IPS DF 6.9 (cell line): ENCODE results near the gene TTC22.

Experiments used
- DNase-seq: peaks from one replicate; pipeline ENCODE4 v3.0.0-alpha.2; 2013; ENCODE audit warnings: low read depth, low spot score
- H3K27ac ChIP-seq: one replicate; pipeline ENCODE4 v1.5.1; 2013; ENCODE audit warnings: low read length, control low read depth
- H3K27me3 ChIP-seq: 2 replicates; pipeline ENCODE4 v1.6.1; 2013; ENCODE audit warnings: mild to moderate bottlenecking, low read length; ENCODE audit not compliant: control insufficient read depth, insufficient read depth
- H3K36me3 ChIP-seq: 2 replicates; pipeline ENCODE4 v1.6.1; 2013; ENCODE audit warnings: low read length; ENCODE audit not compliant: control insufficient read depth, insufficient read depth
- H3K4me1 ChIP-seq: 2 replicates; pipeline ENCODE4 v1.6.1; 2013; ENCODE audit warnings: low read length; ENCODE audit not compliant: control insufficient read depth, insufficient read depth
- H3K4me3 ChIP-seq: 2 replicates; pipeline ENCODE4 v1.5.1; 2013; ENCODE audit warnings: mild to moderate bottlenecking, low read length
- H3K9me3 ChIP-seq: 2 replicates; pipeline ENCODE4 v1.6.1; 2013; ENCODE audit warnings: low read length, inconsistent platforms; ENCODE audit not compliant: control insufficient read depth, insufficient read depth
- WGBS: extraction: QIAGEN DNeasy Blood & Tissue Kit; methylation state at CpG from one replicate; pipeline ENCODE4 v1.1.7; 2013; ENCODE audit warnings: mixed read lengths, missing lambda C conversion rate; ENCODE audit not compliant: insufficient read length, insufficient coverage; 5-methylcytosine and 5-hydroxymethylcytosine counted together

Gene TTC22

DNA sequence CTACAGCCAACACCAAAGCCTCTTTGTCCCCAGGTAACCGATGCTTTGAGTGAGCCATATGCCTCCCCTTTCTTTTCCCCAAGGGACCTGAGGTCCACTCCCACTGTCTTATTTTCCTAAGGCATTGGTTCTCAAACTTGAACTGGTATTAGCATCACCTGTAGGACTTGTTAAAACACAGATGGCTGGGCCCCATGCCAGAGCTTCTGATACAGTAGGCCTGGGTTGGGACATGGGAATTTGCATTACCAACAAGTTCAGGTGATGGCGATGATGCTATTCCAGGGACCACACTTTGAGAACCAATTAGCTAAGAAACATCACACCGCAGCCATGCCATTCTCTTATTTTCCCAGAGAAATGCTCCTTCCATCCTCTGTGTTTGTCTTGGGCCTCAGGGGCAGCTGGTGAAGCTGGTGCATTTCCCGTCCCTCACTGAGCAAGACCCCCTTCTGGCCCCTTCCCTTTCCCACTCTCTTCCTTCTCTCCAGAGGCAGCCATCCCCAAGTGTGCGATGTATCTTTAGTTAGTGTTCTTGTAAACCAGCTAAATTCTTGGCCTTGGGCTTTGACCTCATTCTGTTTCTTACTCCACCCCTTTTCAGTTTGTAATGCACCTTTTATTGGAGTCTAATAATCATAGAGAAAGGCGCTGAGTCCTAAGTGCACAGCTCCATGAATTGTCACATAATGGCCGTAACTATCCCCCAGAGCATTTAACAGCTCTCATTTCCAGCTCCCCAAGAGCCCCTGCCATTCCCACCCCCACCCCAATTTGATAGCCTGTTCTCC, 14.2 kb upstream of the TTC22 start:
- Histone ChIP-seq H3K27ac (no peak overlapping the region), H3K4me1 (peaks cover 8% of the 10 kb centered on the region; the same call in 1 of the 2 replicates), H3K36me3 (no peaks in the 10 kb centered on the region), H3K27me3 (no peaks in the 10 kb centered on the region), H3K9me3 (no peaks in the 10 kb centered on the region), H3K4me3 (no peak overlapping the region)
- no CpG with 5 or more reads among the region's 7 CpGs for WGBS
- DNase-seq, result no peak

DNA sequence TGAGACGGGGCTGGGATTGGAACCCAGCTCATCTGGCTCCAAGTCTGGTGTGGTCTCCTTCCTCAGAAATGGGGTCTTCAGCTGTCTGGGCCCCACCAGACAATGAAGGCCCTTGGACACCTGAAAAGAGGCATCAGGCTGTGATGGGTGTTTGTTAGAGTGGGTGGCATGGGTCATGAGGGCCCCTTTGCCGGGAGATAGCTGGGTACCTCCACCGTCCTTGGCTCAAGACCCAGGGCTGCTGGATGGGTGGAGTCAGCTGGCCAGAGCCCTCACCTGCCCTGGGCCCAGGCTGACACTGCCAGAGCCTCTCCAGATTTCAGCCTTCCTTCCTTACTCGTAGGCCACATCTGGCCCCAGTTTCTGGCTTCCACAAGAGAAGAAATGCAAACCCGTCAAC, 13.4 kb upstream of the TTC22 start:
- Histone ChIP-seq H3K9me3 (no peaks in the 10 kb centered on the region), H3K36me3 (no peaks in the 10 kb centered on the region), H3K27ac (no peak overlapping the region), H3K4me1 (peaks cover 8% of the 10 kb centered on the region; the same call in 1 of the 2 replicates), H3K27me3 (no peaks in the 10 kb centered on the region), H3K4me3 (no peak overlapping the region)
- DNase-seq, result no peak
- WGBS, result no CpG with 5 or more reads among the region's 5 CpGs

DNA sequence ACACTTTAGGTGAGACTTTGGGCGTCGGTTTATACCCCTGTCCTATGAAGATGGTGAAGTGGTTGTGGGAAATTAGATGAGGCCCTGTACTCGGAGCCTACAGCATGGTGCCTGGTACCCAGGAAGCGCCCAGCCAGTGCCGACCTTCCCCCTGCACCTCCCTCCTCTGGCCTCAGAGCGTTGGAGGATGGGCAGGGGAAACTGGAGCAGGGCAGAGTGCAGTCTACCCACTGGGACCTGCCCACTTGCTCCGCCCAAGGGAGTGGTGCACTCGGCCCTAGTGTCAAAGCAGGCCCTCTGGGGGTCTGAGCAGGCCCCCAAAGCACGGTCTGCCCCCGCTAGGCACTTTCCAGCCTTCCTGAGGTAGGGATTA, 13.0 kb upstream of the TTC22 start:
- H3K36me3 ChIP-seq, result no peaks in the 10 kb centered on the region
- no peaks in the 10 kb centered on the region for H3K27me3 ChIP-seq
- no peak for DNase-seq
- H3K4me1 ChIP-seq, result peaks cover 8% of the 10 kb centered on the region; the same call in 1 of the 2 replicates
- WGBS, result no CpG with 5 or more reads among the region's 10 CpGs
- no peak overlapping the region for H3K4me3 ChIP-seq
- H3K27ac ChIP-seq, result no peak overlapping the region
- no peaks in the 10 kb centered on the region for H3K9me3 ChIP-seq

DNA sequence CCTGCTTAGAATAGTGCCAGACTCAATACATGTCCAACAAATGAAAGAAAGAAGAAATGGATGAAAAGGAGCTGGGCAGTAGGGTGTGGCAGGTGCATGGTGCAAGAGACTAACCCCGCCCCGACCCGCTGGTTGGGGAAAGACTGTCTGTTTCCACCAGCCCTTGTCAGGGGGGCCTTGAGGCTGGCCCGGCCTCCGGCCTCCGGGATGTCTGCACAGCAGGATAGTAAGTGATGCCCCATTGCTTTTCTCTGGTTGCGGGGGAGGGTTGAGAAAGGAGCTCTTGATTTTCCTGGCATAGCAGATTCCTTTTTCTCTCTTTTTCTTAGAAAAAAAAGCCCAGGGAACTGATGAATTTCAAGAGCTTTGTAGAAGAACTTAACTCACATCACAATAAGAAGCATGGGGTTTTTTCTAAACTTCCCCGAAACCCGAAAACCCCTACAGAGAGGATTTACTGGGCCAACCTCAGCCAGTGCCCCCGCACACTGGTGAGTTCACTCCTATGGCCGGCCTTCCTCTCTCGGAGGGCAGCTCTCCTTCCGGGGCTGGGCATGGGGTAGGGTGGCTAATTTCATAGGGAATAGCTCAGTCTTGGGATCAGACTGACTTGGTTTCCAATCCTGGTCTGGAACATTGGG, 12.5 kb upstream of the TTC22 start:
- no peak overlapping the region for H3K4me3 ChIP-seq
- peaks cover 8% of the 10 kb centered on the region; the same call in 1 of the 2 replicates for H3K4me1 ChIP-seq
- H3K36me3 ChIP-seq, result no peaks in the 10 kb centered on the region
- no peak for DNase-seq
- H3K27ac ChIP-seq, result no peak overlapping the region
- no peaks in the 10 kb centered on the region for H3K27me3 ChIP-seq
- no peaks in the 10 kb centered on the region for H3K9me3 ChIP-seq
- WGBS, result no CpG with 5 or more reads among the region's 13 CpGs

DNA sequence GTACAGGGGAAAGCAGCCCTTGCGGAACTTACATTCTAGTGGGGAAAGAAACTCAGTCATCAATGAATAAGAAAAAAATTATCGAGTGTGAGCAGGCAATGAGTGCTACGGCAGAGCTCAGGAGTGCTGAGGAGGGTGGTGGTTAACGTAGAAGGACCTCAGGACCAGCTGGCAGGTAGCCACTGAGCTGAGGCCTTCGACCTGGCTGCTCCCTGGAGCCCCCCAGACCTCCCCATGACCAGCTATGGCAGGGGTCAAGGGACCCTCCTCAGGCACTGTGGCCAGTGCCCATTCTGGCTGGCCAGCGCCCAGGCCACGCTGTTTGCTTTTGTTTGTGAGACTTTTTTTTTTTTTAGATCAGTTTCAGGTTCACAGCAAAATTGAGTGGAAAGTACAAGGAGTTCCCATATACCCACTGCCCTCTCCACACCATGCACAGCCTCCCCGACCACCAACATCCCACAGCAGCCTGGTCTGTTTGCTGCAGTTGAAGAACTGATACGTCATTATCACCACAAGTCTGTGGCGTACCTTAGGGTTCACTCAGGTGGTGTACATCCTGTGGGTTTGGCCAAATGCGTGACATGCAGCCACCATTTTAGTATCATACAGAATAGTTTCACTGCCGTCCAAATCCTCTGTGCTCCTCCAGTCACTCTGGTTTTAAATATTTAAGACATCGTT, 11.8 kb upstream of the TTC22 start:
- DNase-seq, result no peak
- WGBS, result no CpG with 5 or more reads among the region's 13 CpGs
- H3K36me3 ChIP-seq, result no peaks in the 10 kb centered on the region
- peaks cover 8% of the 10 kb centered on the region; the same call in 1 of the 2 replicates for H3K4me1 ChIP-seq
- H3K4me3 ChIP-seq, result no peak overlapping the region
- no peak overlapping the region for H3K27ac ChIP-seq
- H3K9me3 ChIP-seq, result no peaks in the 10 kb centered on the region
- no peaks in the 10 kb centered on the region for H3K27me3 ChIP-seq

DNA sequence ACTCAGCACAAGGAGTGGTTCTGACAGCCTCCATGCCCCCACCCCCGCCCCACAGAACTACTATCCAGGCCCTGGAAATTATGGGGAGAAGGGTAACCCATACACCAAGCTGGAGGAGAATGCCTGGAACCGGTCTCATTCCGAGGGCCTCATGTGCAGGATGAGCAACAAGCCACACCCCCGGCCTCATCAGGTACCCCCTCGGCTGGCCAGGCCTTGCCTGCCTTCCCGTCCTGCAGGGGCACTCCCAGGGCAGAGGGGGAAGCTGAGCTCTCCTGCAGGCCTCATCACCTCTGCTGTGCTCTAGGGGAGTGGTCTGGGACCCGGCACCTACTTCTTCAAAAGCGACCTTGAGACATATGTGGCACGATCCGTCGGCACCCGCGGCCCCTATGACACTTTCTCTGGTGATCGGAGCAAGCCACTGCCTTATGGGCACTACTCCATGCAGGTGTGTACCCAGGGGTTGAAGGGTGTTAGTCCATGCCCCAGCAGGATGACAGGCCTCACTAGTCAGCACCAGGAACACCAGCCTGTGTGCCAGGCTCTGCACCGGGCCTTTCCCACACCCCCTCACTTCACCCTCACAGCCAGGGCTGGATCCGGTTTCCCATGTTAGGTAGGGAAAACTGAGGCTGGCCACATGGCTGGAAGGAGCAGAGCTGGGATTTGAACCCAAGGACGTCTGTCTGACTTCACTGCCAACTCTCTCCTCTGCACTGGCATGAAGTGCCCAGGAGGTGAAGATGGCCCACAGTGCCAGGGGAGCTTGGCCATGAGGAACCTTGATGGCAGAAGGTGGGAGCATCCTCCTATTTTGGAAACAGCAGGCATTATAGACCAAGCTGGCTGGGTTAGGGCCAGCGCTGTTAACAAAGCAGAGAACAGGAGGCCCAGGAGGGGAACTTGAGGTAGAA, 10.9 kb upstream of the TTC22 start:
- no peak for DNase-seq
- WGBS, result no CpG with 5 or more reads among the region's 18 CpGs
- H3K4me3 ChIP-seq, result no peak overlapping the region

DNA sequence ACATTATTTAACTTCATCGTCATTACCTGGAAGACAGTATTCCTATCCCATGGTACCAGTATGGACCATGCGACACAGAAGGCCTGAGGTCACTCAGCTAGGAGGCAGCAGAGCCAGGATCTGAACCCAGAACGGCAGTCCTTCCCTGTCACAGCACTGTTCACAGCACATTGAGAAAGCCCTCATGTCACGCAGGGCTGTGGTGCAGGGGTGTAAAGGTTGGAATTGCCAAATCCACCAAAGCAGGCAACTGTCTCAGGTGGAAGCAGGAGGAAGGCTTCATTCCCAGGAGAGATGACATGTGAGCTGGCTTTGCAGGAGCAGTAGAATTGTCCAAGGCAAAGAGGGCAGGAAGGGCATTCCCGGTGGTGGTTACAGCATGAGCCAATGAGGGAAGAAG, 9.9 kb upstream of the TTC22 start:
- no peaks in the 10 kb centered on the region for H3K36me3 ChIP-seq
- no peak for DNase-seq
- peaks cover 8% of the 10 kb centered on the region; the same call in 1 of the 2 replicates for H3K4me1 ChIP-seq
- no peaks in the 10 kb centered on the region for H3K9me3 ChIP-seq
- H3K27ac ChIP-seq, result no peak overlapping the region
- WGBS, result no CpG with 5 or more reads among the region's 5 CpGs
- H3K27me3 ChIP-seq, result no peaks in the 10 kb centered on the region
- H3K4me3 ChIP-seq, result no peak overlapping the region

More for the DNA sequence above, 10.9 kb upstream of the TTC22 start:
- Histone ChIP-seq H3K27ac (no peak overlapping the region), H3K27me3 (no peaks in the 10 kb centered on the region), H3K9me3 (no peaks in the 10 kb centered on the region), H3K4me1 (peaks cover 8% of the 10 kb centered on the region; the same call in 1 of the 2 replicates), H3K36me3 (no peaks in the 10 kb centered on the region)

DNA sequence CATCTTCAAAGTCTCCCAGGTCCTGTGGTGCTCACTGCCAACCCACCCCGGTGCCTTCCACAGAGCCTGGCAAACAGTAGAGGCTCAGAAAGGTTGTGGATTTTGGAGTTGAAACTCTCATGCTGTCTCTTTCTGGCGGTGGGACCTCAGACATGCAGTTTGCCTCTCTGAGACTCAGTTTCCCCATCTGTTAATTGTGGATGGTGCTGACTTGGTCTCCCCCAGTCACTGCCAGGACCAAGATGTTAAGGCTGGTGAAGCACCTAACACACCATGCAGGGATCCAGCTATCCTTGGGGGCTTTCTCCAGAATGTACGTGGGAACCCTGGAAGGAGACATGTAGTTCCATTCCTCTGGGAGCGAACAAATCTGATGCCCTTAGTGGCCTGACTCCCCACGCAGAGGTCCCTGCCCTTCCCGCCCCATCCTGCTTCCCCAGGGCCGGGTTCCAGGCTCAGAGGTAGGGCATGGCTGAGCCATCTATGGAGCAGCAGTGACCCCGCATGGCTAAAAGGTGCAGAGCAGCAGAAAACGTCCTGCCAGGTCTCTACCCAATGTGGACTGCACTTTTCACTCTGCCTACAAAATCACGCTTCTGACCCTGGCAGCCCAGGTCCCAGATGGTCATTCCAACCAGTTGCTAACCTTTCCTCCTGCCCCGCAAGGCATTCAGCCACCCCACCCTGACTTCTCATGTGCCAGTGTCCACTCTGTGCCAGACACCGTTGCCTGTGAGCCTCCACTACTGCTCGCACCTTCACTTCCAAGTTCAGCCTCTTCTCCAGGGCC, 9.2 kb upstream of the TTC22 start:
- Histone ChIP-seq H3K4me1 (peaks cover 8% of the 10 kb centered on the region; the same call in 1 of the 2 replicates), H3K4me3 (no peak overlapping the region), H3K9me3 (no peaks in the 10 kb centered on the region), H3K27ac (no peak overlapping the region), H3K27me3 (no peaks in the 10 kb centered on the region), H3K36me3 (no peaks in the 10 kb centered on the region)
- no CpG with 5 or more reads among the region's 13 CpGs for WGBS
- DNase-seq, result no peak

DNA sequence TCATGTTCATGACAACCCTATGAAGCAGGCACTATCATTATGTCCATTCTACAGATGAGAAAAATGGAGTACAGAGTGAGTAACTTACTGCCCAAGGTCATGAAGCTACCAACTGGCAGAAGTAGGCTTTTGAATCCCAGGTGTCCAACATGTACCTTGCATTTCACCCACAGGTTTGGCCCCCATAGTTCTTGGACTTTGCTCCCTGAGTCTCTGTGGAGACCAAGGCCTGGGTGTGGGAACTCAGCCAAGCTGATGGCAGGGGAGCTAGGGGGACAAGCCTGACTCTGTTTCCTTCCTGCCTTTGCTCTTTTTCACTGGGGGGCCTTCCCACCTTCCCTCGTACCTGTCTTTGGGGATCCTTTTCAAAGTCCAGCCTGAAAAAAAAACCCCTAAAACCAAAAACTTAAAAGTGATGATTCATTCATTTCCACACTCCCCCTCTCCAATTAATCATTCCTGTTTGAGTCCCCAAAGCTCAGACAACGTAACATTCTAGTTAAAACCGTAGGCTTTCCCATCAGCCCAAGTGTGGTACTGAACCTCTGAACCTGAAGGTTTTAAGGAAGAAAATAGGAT, 8.5 kb upstream of the TTC22 start:
- DNase-seq, result no peak
- Histone ChIP-seq H3K36me3 (no peaks in the 10 kb centered on the region), H3K4me1 (peaks cover 8% of the 10 kb centered on the region; the same call in 1 of the 2 replicates), H3K27ac (no peak overlapping the region), H3K9me3 (no peaks in the 10 kb centered on the region), H3K27me3 (no peaks in the 10 kb centered on the region), H3K4me3 (no peak overlapping the region)
- WGBS, result no CpG with 5 or more reads among the region's 3 CpGs
